ENCODE measurements around the gene LENG8. TPM values are rescaled to one million over a fixed set of nuclear protein-coding genes. Genes with fewer than 3 reads are reported as not detected.

LENG8 gene
- total RNA-seq, 1 donor from 2014 or later = 193 TPM

- Mint-ChIP-seq H3K27me3 (ENCODE audit: low read depth, unreplicated experiment) (no peaks in the 10 kb centered on the region), H3K36me3 (ENCODE audit: low read depth, unreplicated experiment) (peaks cover 29% of the 10 kb centered on the region), H3K4me3 (ENCODE audit: unreplicated experiment) (no peak overlapping the region), H3K4me1 (ENCODE audit: low read depth, unreplicated experiment) (peaks cover 9% of the 10 kb centered on the region), H3K9me3 (ENCODE audit: unreplicated experiment) (no peaks in the 10 kb centered on the region), H3K27ac (ENCODE audit: unreplicated experiment) (no peak overlapping the region)
- H3K4me2 ChIP-seq (ENCODE audit: low read length) = no peak overlapping the region
- DNase-seq (ENCODE audit: low read depth) (no peak), FAIRE-seq (no peak)
- H3K4me1 ChIP-seq (ENCODE audit: insufficient read depth, low read length) = peaks cover 5% of the 10 kb centered on the region
- TF ChIP-seq EZH2 (IDR thresholded peaks at IDR 0.05; ENCODE audit: insufficient read depth, low read length) = no peak
- no peak for TF ChIP-seq CTCF (IDR thresholded peaks at IDR 0.05; ENCODE audit: insufficient read depth, low read depth, low read length)
- no peak overlapping the region for H3K4me3 ChIP-seq (ENCODE audit: insufficient read depth, low read depth, low read length)
- no peak overlapping the region for H3K9ac ChIP-seq (ENCODE audit: low read length)
- H4K20me1 ChIP-seq (ENCODE audit: insufficient read depth, low read length) = peaks cover 93% of the 10 kb centered on the region
- H3K9me3 ChIP-seq (ENCODE audit: insufficient read depth, low read depth, low read length) = no peaks in the 10 kb centered on the region
- no peak overlapping the region for H2AFZ ChIP-seq (ENCODE audit: low read depth, low read length)
- H3K27me3 ChIP-seq (ENCODE audit: insufficient read depth, low read length) = no peaks in the 10 kb centered on the region
- no peak overlapping the region for H3K27ac ChIP-seq (ENCODE audit: low read depth, low read length)
- H3K36me3 ChIP-seq (ENCODE audit: insufficient read depth, low read length) = peaks cover 36% of the 10 kb centered on the region
- peaks cover 85% of the 10 kb centered on the region for H3K79me2 ChIP-seq (ENCODE audit: insufficient read depth, low read length)
Measured at GRCh38 chr19:54456423-54457373, 7.7 kb downstream of the LENG8 start.

GRCh38 chr19:54457773-54458647 is 9.0 kb downstream of the LENG8 start:
- H3K27me3 Mint-ChIP-seq (ENCODE audit: low read depth, unreplicated experiment) = no peaks in the 10 kb centered on the region
- Histone ChIP-seq H2AFZ (ENCODE audit: low read depth, low read length) (no peak overlapping the region), H3K4me2 (ENCODE audit: low read length) (no peak overlapping the region), H3K27me3 (ENCODE audit: insufficient read depth, low read length) (no peaks in the 10 kb centered on the region), H3K4me3 (ENCODE audit: insufficient read depth, low read depth, low read length) (no peak overlapping the region), H3K9ac (ENCODE audit: low read length) (no peak overlapping the region), H3K36me3 (ENCODE audit: insufficient read depth, low read length) (peaks cover 29% of the 10 kb centered on the region), H3K27ac (ENCODE audit: low read depth, low read length) (no peak overlapping the region), H4K20me1 (ENCODE audit: insufficient read depth, low read length) (peaks cover 88% of the 10 kb centered on the region), H3K4me1 (ENCODE audit: insufficient read depth, low read length) (peaks cover 10% of the 10 kb centered on the region), H3K9me3 (ENCODE audit: insufficient read depth, low read depth, low read length) (no peaks in the 10 kb centered on the region), H3K79me2 (ENCODE audit: insufficient read depth, low read length) (peaks cover 84% of the 10 kb centered on the region)
- H3K36me3 Mint-ChIP-seq (ENCODE audit: low read depth, unreplicated experiment) = peaks cover 29% of the 10 kb centered on the region
- peak overlapping the region; percentile 41 for H3K27ac Mint-ChIP-seq (ENCODE audit: unreplicated experiment)
- H3K4me1 Mint-ChIP-seq (ENCODE audit: low read depth, unreplicated experiment) = peaks cover 7% of the 10 kb centered on the region
- FAIRE-seq (no peak), DNase-seq (ENCODE audit: low read depth) (no peak)
- H3K4me3 Mint-ChIP-seq (ENCODE audit: unreplicated experiment) = no peak overlapping the region
- TF ChIP-seq EZH2 (IDR thresholded peaks at IDR 0.05; ENCODE audit: insufficient read depth, low read length) (no peak), CTCF (IDR thresholded peaks at IDR 0.05; ENCODE audit: insufficient read depth, low read depth, low read length) (no peak)
- H3K9me3 Mint-ChIP-seq (ENCODE audit: unreplicated experiment) = no peaks in the 10 kb centered on the region

All from astrocyte (in vitro differentiated cells and primary cell).